HepG2 (cell line): ENCODE data around the gene SLA2. TPM values are rescaled to one million over a fixed set of nuclear protein-coding genes. Genes with fewer than 3 reads are reported as not detected.

ENCODE experiments used
- BORCS8-MEF2B ChIP-seq: sonication (generic); formaldehyde crosslinking; IDR thresholded peaks from 2 replicates; pipeline ENCODE4 v1.8.0; 2022; ENCODE audit warnings: mild to moderate bottlenecking, missing genetic modification reagents
- GABPA ChIP-seq, 2 experiments: IDR thresholded peaks; 2 replicates each; pipeline ENCODE4 v1.6.1; 2011 to 2016; ENCODE audit warnings: low read depth in 2 of 2, low read length in 1 of 2, missing biosample characterization in 1 of 2, missing genetic modification characterization in 1 of 2
- HOXA7 ChIP-seq: sonication (generic); formaldehyde crosslinking; IDR thresholded peaks from 2 replicates; pipeline ENCODE4 v1.8.1; 2022; ENCODE audit warnings: mild to moderate bottlenecking, missing genetic modification reagents, moderate library complexity
- MEIS2 ChIP-seq: sonication (generic); formaldehyde crosslinking; IDR thresholded peaks from 2 replicates; pipeline ENCODE4 v1.9.0; 2021; ENCODE audit warnings: mild to moderate bottlenecking, missing genetic modification reagents
- MXD4 ChIP-seq: IDR thresholded peaks from 2 replicates; pipeline ENCODE4 v1.6.1; 2016; ENCODE audit warnings: mild to moderate bottlenecking, missing biosample characterization, missing genetic modification reagents
- MYNN ChIP-seq: sonication (generic); formaldehyde crosslinking; IDR thresholded peaks from 2 replicates; pipeline ENCODE4 v1.4.0; 2020; ENCODE audit warnings: mild to moderate bottlenecking, low read depth, missing genetic modification reagents
- RBFOX2 ChIP-seq: fragments of 200-400 bp; formaldehyde crosslinking; IDR thresholded peaks from 2 replicates; pipeline ENCODE4 v1.6.1; 2017; ENCODE audit warnings: low read depth, mild to moderate bottlenecking, low read length
- ZBTB39 ChIP-seq: sonication (generic); formaldehyde crosslinking; IDR thresholded peaks from 2 replicates; pipeline ENCODE4 v1.5.0; 2020; ENCODE audit warnings: missing genetic modification reagents
- ZNF121 ChIP-seq: sonication (generic); formaldehyde crosslinking; IDR thresholded peaks from 2 replicates; pipeline ENCODE4 v1.5.0; 2020; ENCODE audit warnings: mild to moderate bottlenecking, missing genetic modification reagents
- polyA plus RNA-seq, 8 experiments: library from polyadenylated mRNA; depleted of rRNA in 3 of 8; stranded (reverse) in 7 of 8; unstranded in 1 of 8; fragments of >200 nt; fragmentation: Illumina TruSeq in 4 of 8; extraction: Trizol in 4 of 8; gene quantifications; 2 replicates each; pipeline versions ENCODE4 v1.2.1 to v1.2.3, GENCODE V29; 2011 to 2016; ENCODE audit warnings: low read depth in 4 of 8, missing spikeins in 1 of 8, mixed read lengths in 1 of 8; ENCODE audit not compliant: insufficient read depth in 1 of 8
- total RNA-seq, 5 experiments: library from RNA; depleted of rRNA; stranded (reverse); fragments of >200 nt; fragmentation: Illumina TruSeq; extraction: Trizol; gene quantifications; 2 replicates each; pipeline ENCODE4 v1.2.3, GENCODE V29; 2016; ENCODE audit warnings: low read depth in 1 of 5
- TF ChIP-seq, protein P1 (sequence below): sonication (generic); formaldehyde crosslinking; IDR thresholded peaks from 2 replicates; pipeline ENCODE4 v1.9.0; 2021; ENCODE audit warnings: mild to moderate bottlenecking, missing genetic modification reagents

Gene SLA2
- total and polyA plus RNA-seq, 2 of the 13 experiments (the other 11 are each of a cell fraction or from before 2014, with no cell fraction given): 1.6 to 3.6 TPM

GRCh38 chr20:36644032-36644705, 1.8 kb downstream of the SLA2 start (continued):
- TF ChIP-seq ZBTB39 (CRISPR knock-in tag) (0 out of 2 replicates have a peak, but pooled peaks have one; percentile 55), RBFOX2 (no peak), MXD4 (CRISPR knock-in tag) (no peak), HOXA7 (CRISPR knock-in tag) (no peak), GABPA (IDR thresholded peaks at IDR 0.05; ENCODE audit: low read depth, low read length) (peak; percentile 15; the same call in 1 of the 2 replicates), GABPA (CRISPR knock-in tag; IDR thresholded peaks at IDR 0.05; ENCODE audit: low read depth) (no peak), ZNF121 (CRISPR knock-in tag) (peak; percentile 90), MEIS2 (0 out of 2 replicates have a peak, but pooled peaks have one; percentile 29), BORCS8-MEF2B (CRISPR knock-in tag) (peak; percentile 73), MYNN (CRISPR knock-in tag) (no peak)
- TF ChIP-seq, protein P1, sequence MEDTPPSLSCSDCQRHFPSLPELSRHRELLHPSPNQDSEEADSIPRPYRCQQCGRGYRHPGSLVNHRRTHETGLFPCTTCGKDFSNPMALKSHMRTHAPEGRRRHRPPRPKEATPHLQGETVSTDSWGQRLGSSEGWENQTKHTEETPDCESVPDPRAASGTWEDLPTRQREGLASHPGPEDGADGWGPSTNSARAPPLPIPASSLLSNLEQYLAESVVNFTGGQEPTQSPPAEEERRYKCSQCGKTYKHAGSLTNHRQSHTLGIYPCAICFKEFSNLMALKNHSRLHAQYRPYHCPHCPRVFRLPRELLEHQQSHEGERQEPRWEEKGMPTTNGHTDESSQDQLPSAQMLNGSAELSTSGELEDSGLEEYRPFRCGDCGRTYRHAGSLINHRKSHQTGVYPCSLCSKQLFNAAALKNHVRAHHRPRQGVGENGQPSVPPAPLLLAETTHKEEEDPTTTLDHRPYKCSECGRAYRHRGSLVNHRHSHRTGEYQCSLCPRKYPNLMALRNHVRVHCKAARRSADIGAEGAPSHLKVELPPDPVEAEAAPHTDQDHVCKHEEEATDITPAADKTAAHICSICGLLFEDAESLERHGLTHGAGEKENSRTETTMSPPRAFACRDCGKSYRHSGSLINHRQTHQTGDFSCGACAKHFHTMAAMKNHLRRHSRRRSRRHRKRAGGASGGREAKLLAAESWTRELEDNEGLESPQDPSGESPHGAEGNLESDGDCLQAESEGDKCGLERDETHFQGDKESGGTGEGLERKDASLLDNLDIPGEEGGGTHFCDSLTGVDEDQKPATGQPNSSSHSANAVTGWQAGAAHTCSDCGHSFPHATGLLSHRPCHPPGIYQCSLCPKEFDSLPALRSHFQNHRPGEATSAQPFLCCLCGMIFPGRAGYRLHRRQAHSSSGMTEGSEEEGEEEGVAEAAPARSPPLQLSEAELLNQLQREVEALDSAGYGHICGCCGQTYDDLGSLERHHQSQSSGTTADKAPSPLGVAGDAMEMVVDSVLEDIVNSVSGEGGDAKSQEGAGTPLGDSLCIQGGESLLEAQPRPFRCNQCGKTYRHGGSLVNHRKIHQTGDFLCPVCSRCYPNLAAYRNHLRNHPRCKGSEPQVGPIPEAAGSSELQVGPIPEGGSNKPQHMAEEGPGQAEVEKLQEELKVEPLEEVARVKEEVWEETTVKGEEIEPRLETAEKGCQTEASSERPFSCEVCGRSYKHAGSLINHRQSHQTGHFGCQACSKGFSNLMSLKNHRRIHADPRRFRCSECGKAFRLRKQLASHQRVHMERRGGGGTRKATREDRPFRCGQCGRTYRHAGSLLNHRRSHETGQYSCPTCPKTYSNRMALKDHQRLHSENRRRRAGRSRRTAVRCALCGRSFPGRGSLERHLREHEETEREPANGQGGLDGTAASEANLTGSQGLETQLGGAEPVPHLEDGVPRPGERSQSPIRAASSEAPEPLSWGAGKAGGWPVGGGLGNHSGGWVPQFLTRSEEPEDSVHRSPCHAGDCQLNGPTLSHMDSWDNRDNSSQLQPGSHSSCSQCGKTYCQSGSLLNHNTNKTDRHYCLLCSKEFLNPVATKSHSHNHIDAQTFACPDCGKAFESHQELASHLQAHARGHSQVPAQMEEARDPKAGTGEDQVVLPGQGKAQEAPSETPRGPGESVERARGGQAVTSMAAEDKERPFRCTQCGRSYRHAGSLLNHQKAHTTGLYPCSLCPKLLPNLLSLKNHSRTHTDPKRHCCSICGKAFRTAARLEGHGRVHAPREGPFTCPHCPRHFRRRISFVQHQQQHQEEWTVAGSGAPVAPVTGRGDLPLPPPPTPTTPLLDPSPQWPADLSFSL (CRISPR knock-in tag): no peak
- TF ChIP-seq, all 625 proteins: peak for 7
